Vagina (tissue), 2 donors: ENCODE results near the gene SLC39A10. TPM values are rescaled to one million over a fixed set of nuclear protein-coding genes. Genes with fewer than 3 reads are reported as not detected.

ENCODE experiments used
- DNase-seq, 2 donors: peaks; one replicate each; pipeline ENCODE4 v3.0.0-alpha.2; 2017; ENCODE audit errors: extremely low spot score in 2 of 2
- H3K27ac ChIP-seq: fragments of 200-600 bp; sonication (generic); one replicate; pipeline ENCODE4 v1.5.1; 2019
- H3K27me3 ChIP-seq: fragments of 200-600 bp; sonication (generic); one replicate; pipeline ENCODE4 v1.5.1; 2019
- H3K36me3 ChIP-seq, 2 donors: fragments of 200-600 bp; sonication (generic); one replicate each; pipeline ENCODE4 v1.5.1; 2017 to 2019
- H3K4me1 ChIP-seq: fragments of 200-600 bp; sonication (generic); one replicate; pipeline ENCODE4 v1.5.1; 2019
- H3K4me3 ChIP-seq, 2 donors: fragments of 200-600 bp; sonication (generic); 1 replicate in 1 of 2; 2 replicates in 1 of 2; pipeline ENCODE4 v1.5.1; 2016 to 2019
- H3K9me3 ChIP-seq: fragments of 200-600 bp; sonication (generic); one replicate; pipeline ENCODE4 v1.5.1; 2019
- POLR2A ChIP-seq, 2 donors: fragments of 450-650 bp; IDR thresholded peaks; one replicate each; pipeline ENCODE4 v1.6.1; 2017; ENCODE audit warnings: antibody characterized with exemption in 2 of 2, mild to moderate bottlenecking in 2 of 2, moderate library complexity in 2 of 2
- POLR2AphosphoS5 ChIP-seq, 2 donors: sonication (generic); formaldehyde crosslinking; IDR thresholded peaks; one replicate each; pipeline ENCODE4 v1.9.0; 2017; ENCODE audit warnings: antibody characterized with exemption in 2 of 2, mild to moderate bottlenecking in 2 of 2, low read depth in 1 of 2; ENCODE audit not compliant: insufficient read depth in 1 of 2
- intact Hi-C: fragments of 100-400 bp; cut with DNase I; formaldehyde crosslinking; loops from one replicate; pipeline ENCODE4 v1.15.1; 2023
- total RNA-seq: library from RNA; depleted of rRNA; stranded (reverse); fragments of >200 nt; gene quantifications from one replicate; pipeline ENCODE4 v1.2.3, GENCODE V29; 2016
- TF ChIP-seq, protein P1 (sequence below), 3 experiments: fragments of 450-650 bp in 2 of 3; fragments of 200-600 bp in 1 of 3; sonication (generic) in 1 of 3; IDR thresholded peaks; one replicate each; pipeline ENCODE4 v1.5.1; 2017 to 2019; ENCODE audit warnings: antibody characterized with exemption in 3 of 3, mild to moderate bottlenecking in 2 of 3, moderate library complexity in 2 of 3

The SLC39A10 gene
- total RNA-seq, 1 donor from 2014 or later: 10.6 TPM

GRCh38 chr2:195612611-195613495 lies 44.2 kb upstream of the SLC39A10 start:
- no peak for TF ChIP-seq POLR2A (IDR thresholded peaks at IDR 0.05)
- TF ChIP-seq POLR2AphosphoS5 (IDR thresholded peaks at IDR 0.05; ENCODE audit: insufficient read depth in 1 of 2, low read depth in 1 of 2): no peak
- TF ChIP-seq, protein P1, sequence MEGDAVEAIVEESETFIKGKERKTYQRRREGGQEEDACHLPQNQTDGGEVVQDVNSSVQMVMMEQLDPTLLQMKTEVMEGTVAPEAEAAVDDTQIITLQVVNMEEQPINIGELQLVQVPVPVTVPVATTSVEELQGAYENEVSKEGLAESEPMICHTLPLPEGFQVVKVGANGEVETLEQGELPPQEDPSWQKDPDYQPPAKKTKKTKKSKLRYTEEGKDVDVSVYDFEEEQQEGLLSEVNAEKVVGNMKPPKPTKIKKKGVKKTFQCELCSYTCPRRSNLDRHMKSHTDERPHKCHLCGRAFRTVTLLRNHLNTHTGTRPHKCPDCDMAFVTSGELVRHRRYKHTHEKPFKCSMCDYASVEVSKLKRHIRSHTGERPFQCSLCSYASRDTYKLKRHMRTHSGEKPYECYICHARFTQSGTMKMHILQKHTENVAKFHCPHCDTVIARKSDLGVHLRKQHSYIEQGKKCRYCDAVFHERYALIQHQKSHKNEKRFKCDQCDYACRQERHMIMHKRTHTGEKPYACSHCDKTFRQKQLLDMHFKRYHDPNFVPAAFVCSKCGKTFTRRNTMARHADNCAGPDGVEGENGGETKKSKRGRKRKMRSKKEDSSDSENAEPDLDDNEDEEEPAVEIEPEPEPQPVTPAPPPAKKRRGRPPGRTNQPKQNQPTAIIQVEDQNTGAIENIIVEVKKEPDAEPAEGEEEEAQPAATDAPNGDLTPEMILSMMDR (IDR thresholded peaks at IDR 0.05): no peak
- H3K4me1 ChIP-seq: peaks cover 11% of the 10 kb centered on the region
- no peak for DNase-seq
- intact Hi-C loops: no loop called here
- no peaks in the 10 kb centered on the region for H3K36me3 ChIP-seq
- H3K27ac ChIP-seq: no peak overlapping the region
- H3K4me3 ChIP-seq: no peak overlapping the region
- no peaks in the 10 kb centered on the region for H3K9me3 ChIP-seq
- no peaks in the 10 kb centered on the region for H3K27me3 ChIP-seq

DNA sequence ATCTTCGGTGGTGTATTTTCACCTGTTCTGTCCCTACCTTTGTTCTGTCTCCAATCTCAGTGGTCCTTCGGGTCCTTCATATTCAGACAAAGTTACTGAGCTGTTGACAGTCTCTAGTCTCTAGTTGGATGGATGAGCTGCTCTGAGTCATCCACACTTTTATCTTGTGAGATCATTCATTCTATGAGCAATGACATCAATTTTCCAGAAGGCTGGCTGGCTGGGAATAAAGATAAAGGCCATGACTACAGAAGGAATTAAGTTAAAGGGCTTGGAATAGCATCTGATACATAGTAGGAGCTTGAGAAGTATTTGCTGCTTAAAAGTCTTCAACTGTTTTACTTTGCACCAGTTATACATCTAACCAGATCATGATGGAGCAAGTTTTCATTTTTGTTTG lies 43.1 kb upstream of the SLC39A10 start:
- H3K27me3 ChIP-seq: no peaks in the 10 kb centered on the region
- H3K4me1 ChIP-seq: peaks cover 11% of the 10 kb centered on the region
- no peak for DNase-seq
- H3K9me3 ChIP-seq: no peaks in the 10 kb centered on the region
- H3K36me3 ChIP-seq: no peaks in the 10 kb centered on the region
- TF ChIP-seq POLR2A (IDR thresholded peaks at IDR 0.05) (no peak), POLR2AphosphoS5 (IDR thresholded peaks at IDR 0.05; ENCODE audit: insufficient read depth in 1 of 2, low read depth in 1 of 2) (no peak)
- TF ChIP-seq, protein P1 (IDR thresholded peaks at IDR 0.05): no peak
- intact Hi-C loops: no loop called here
- H3K27ac ChIP-seq: no peak overlapping the region
- no peak overlapping the region for H3K4me3 ChIP-seq

DNA sequence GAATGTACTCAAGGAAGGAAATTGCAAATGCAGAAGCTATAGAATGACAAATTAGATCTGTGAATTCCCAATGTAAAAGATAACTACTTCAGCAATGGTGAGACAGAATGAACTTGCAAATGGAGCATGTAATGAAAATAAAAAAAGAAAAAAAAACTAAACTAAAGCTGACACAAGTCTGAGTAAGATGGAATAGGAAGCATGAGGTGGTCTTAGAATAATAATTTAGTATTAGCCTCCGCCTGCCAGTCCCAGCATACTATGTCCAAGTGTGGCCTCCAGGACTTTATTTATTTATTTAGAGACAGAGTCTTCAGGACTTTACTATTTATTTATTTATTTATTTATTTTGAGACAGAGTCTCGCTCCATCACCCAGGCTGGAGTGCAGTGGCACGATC lies 37.4 kb upstream of the SLC39A10 start:
- Histone ChIP-seq H3K9me3 (no peaks in the 10 kb centered on the region), H3K27me3 (no peaks in the 10 kb centered on the region), H3K27ac (no peak overlapping the region), H3K4me1 (no peaks in the 10 kb centered on the region), H3K36me3 (no peaks in the 10 kb centered on the region), H3K4me3 (no peak overlapping the region)
- DNase-seq: no peak
- TF ChIP-seq POLR2AphosphoS5 (IDR thresholded peaks at IDR 0.05; ENCODE audit: insufficient read depth in 1 of 2, low read depth in 1 of 2): no peak
- no peak for TF ChIP-seq POLR2A (IDR thresholded peaks at IDR 0.05)
- TF ChIP-seq, protein P1 (IDR thresholded peaks at IDR 0.05): no peak
- intact Hi-C loops: no loop called here

- no peaks in the 10 kb centered on the region for H3K36me3 ChIP-seq
- no peaks in the 10 kb centered on the region for H3K27me3 ChIP-seq
- H3K27ac ChIP-seq: no peak overlapping the region
- no peak overlapping the region for H3K4me3 ChIP-seq
- no peak for TF ChIP-seq POLR2A (IDR thresholded peaks at IDR 0.05)
- H3K4me1 ChIP-seq: no peaks in the 10 kb centered on the region
- no peaks in the 10 kb centered on the region for H3K9me3 ChIP-seq
- DNase-seq: no peak
- intact Hi-C loops: no loop called here
Observed at GRCh38 chr2:195620501-195620900, 36.5 kb upstream of the SLC39A10 start.

- no peaks in the 10 kb centered on the region for H3K27me3 ChIP-seq
- intact Hi-C loops: no loop called here
- TF ChIP-seq POLR2AphosphoS5 (IDR thresholded peaks at IDR 0.05; ENCODE audit: insufficient read depth in 1 of 2, low read depth in 1 of 2): no peak
- TF ChIP-seq, protein P1 (IDR thresholded peaks at IDR 0.05): no peak
- no peak for TF ChIP-seq POLR2A (IDR thresholded peaks at IDR 0.05)
- H3K36me3 ChIP-seq: no peaks in the 10 kb centered on the region
- DNase-seq: no peak
- no peak overlapping the region for H3K4me3 ChIP-seq
- H3K27ac ChIP-seq: no peak overlapping the region
- H3K9me3 ChIP-seq: no peaks in the 10 kb centered on the region
- H3K4me1 ChIP-seq: no peaks in the 10 kb centered on the region
Observed at GRCh38 chr2:195622966-195623365, 34.1 kb upstream of the SLC39A10 start.
